LNCaP clone FGC (cell line): ENCODE results near the gene CKS1B.
A peak's percentile ranks its signal among the peaks of the same experiment; 100 is the strongest.

Source experiments
- DNase-seq: peaks from one replicate; pipeline ENCODE4 v3.0.0-alpha.2; 2011; ENCODE audit warnings: low read depth
- H3K4me3 ChIP-seq: 2 replicates; pipeline ENCODE4 v1.5.1; 2011; ENCODE audit warnings: mild to moderate bottlenecking, low read depth, low read length, control low read depth
- CTCF ChIP-seq: IDR thresholded peaks from 2 replicates; pipeline ENCODE4 v1.5.1; 2012; ENCODE audit warnings: mild to moderate bottlenecking; ENCODE audit not compliant: control insufficient read depth, insufficient read depth; ENCODE audit errors: extremely low read depth

CKS1B gene

GRCh38 chr1:155013632-155014031 lies 39.2 kb downstream of the CKS1B start:
- no peak overlapping the region for H3K4me3 ChIP-seq
- no peak for TF ChIP-seq CTCF
- DNase-seq = no peak

GRCh38 chr1:155014709-155015508 lies 40.4 kb downstream of the CKS1B start:
- DNase-seq = no peak
- no peak for TF ChIP-seq CTCF
- no peak overlapping the region for H3K4me3 ChIP-seq

DNA sequence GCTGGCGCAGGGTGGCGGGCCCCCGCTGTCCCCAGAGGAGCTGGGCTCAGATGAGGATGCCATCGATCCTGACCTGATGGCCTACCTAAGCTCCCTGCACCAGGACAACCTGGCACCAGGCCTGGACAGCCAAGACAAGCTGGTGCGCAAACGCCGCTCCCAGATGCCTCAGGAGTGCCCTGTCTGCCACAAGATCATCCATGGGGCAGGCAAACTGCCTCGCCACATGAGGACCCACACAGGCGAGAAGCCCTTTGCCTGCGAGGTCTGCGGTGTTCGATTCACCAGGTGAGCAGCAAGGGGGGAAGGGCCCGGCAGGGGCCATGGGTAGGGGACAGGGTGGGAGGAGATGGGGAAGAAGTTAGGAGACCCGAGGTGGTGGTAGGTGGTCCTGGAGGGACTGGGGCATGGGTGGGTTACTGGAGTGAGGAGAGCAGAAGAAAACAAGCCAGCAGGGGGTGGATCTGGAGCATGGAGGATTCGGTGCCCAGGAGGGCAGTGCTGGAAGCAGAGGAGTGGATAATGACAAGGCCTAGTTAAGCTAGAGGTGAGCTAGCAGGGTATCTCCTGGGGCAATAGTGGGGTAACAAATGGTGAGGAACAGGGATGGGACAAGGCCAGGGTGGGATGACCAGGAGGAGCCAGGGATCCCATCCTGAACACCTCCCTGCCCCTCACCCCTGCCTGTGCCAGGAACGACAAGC lies 41.2 kb downstream of the CKS1B start:
- TF ChIP-seq CTCF = no peak
- no peak overlapping the region for H3K4me3 ChIP-seq
- DNase-seq = no peak

DNA sequence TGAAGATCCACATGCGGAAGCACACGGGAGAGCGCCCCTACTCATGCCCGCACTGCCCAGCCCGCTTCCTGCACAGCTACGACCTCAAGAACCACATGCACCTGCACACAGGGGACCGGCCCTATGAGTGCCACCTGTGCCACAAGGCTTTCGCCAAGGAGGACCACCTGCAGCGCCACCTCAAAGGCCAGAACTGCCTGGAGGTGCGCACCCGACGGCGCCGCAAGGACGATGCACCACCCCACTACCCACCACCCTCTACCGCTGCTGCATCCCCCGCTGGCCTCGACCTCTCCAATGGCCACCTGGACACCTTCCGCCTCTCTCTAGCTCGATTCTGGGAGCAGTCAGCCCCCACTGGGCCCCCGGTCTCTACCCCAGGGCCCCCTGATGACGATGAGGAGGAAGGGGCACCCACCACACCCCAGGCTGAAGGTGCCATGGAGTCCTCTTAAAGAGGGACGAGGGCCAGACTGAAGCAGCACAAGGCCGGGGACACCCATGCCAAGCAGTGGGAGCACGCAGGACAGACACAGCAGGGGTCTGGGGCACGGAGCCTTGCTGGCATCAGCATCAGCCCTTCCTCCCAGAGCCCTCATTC lies 41.9 kb downstream of the CKS1B start:
- no peak for DNase-seq
- H3K4me3 ChIP-seq = no peak overlapping the region
- TF ChIP-seq CTCF = no peak

DNA sequence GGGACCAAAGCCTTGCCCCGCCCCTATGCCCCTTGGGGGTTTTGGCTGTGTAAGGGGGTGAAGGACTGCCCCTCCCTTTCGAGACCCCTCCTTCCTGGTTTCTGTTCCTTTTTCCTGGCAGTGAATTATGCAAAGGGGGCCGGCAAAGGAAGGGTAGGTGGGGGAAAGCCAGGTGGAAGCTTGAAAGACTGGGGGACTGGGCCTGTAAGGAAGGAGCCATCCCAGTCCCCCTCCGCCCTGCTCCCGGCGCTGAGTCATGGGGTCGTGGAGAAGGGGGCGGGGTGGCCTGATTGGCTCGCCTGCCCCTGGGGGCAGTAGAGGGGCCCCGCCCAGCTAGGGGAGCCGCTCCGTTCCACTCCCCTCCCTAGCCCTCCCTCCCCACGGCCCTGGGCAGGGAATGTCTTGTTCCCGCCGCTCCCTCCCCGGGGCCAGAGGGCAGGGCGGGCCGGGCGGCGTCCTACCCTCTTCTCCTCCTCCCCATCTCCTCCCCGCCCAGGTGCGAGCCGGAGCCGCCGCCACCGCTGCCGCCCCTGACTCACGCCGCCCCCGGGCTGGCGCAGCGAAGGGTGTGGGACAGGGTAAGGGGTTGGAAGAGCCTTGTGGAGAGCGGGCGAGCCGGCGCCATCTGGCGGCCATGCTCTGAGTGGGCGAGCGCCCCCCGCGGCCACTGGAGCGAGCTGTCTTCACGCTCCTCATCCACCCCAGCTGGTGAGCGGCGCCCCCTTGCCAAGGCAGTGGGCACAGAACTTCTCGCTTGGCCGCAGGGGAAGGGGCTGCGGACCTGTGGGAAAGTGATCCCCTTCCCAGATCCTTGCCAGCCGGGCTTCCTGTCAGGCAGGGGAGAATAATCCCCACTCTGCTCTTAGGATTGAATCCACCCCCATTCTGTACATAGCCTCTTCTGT lies 42.8 kb downstream of the CKS1B start:
- no peak for DNase-seq
- H3K4me3 ChIP-seq = no peak overlapping the region
- peak; percentile 16; the same call in 1 of the 2 replicates for TF ChIP-seq CTCF

DNA sequence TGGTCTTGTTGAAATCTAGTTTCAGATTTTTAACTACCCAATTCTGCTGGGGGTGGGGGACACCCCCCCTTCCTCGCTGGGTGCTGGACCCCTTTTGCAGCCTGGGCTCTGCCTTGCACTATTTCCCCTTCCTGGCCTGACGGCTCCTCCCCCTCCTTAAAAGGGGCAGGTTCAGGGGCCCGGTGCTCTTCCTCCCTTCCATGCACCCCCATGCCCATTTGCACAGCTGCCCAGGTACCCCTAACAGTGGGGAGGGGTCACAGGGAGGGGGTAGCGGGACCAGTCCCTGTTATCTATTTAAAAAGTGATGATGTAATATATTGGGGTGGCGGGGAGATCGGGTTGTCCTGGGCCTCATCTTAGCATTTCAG lies 43.5 kb downstream of the CKS1B start:
- TF ChIP-seq CTCF = no peak
- DNase-seq = no peak
- H3K4me3 ChIP-seq = no peak overlapping the region
